ENCODE data around the gene TRPM2. TPM values are rescaled to one million over a fixed set of nuclear protein-coding genes. Genes with fewer than 3 reads are reported as not detected.
A peak's percentile ranks its signal among the peaks of the same experiment; 100 is the strongest.

Gene TRPM2
- total and polyA plus RNA-seq, 2 of the 13 experiments (the other 11 are each of a cell fraction or from before 2014, with no cell fraction given), result 0.07 to 0.20 TPM

DNA sequence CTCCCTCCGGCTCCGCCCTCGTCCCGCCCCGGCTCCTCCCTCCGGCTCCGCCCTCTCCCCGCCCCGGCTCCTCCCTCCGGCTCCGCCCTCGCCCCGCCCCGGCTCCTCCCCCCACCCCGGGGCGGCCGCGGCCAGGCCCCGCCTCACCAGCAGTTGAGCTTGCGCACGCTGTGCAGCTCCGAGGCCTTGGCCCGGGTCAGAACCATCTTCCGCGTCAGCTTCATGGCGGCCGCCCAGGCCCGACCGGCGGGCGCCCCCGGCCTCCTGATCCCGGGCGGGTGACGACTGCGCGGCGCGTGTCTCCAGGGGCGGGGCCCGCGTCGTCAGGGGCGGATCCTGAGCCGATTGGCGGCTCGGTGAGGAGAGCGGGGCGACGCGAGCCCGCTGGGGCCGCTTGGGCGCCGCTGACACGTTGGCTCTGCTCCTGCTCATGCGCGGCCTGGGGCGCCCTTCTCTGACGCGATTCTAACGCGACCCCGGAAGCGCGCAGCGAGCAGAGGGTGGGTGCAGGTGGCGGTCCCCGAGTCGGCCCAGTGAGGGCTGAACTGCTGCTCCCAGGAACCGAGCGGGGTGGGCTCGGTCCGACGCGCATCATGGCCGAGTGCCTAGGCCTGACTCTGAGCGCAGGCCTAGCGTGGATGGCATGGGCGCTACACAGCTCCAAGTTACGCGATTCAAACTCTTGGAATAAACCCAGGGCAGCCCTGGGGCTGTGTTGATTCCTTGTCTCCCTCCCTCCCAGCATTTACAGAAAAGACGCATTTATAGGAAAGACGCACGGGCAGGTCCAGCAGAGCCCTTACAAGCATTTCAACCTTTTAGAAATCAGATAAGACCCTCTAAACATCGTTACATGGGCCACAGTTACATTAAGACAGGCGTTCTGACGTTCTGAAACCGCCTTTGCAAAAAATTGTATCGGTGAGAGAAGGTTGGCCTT, 14.2 kb upstream of the TRPM2 start, which contains the start of gene CFAP410 (continued):
- TF ChIP-seq, protein P1, sequence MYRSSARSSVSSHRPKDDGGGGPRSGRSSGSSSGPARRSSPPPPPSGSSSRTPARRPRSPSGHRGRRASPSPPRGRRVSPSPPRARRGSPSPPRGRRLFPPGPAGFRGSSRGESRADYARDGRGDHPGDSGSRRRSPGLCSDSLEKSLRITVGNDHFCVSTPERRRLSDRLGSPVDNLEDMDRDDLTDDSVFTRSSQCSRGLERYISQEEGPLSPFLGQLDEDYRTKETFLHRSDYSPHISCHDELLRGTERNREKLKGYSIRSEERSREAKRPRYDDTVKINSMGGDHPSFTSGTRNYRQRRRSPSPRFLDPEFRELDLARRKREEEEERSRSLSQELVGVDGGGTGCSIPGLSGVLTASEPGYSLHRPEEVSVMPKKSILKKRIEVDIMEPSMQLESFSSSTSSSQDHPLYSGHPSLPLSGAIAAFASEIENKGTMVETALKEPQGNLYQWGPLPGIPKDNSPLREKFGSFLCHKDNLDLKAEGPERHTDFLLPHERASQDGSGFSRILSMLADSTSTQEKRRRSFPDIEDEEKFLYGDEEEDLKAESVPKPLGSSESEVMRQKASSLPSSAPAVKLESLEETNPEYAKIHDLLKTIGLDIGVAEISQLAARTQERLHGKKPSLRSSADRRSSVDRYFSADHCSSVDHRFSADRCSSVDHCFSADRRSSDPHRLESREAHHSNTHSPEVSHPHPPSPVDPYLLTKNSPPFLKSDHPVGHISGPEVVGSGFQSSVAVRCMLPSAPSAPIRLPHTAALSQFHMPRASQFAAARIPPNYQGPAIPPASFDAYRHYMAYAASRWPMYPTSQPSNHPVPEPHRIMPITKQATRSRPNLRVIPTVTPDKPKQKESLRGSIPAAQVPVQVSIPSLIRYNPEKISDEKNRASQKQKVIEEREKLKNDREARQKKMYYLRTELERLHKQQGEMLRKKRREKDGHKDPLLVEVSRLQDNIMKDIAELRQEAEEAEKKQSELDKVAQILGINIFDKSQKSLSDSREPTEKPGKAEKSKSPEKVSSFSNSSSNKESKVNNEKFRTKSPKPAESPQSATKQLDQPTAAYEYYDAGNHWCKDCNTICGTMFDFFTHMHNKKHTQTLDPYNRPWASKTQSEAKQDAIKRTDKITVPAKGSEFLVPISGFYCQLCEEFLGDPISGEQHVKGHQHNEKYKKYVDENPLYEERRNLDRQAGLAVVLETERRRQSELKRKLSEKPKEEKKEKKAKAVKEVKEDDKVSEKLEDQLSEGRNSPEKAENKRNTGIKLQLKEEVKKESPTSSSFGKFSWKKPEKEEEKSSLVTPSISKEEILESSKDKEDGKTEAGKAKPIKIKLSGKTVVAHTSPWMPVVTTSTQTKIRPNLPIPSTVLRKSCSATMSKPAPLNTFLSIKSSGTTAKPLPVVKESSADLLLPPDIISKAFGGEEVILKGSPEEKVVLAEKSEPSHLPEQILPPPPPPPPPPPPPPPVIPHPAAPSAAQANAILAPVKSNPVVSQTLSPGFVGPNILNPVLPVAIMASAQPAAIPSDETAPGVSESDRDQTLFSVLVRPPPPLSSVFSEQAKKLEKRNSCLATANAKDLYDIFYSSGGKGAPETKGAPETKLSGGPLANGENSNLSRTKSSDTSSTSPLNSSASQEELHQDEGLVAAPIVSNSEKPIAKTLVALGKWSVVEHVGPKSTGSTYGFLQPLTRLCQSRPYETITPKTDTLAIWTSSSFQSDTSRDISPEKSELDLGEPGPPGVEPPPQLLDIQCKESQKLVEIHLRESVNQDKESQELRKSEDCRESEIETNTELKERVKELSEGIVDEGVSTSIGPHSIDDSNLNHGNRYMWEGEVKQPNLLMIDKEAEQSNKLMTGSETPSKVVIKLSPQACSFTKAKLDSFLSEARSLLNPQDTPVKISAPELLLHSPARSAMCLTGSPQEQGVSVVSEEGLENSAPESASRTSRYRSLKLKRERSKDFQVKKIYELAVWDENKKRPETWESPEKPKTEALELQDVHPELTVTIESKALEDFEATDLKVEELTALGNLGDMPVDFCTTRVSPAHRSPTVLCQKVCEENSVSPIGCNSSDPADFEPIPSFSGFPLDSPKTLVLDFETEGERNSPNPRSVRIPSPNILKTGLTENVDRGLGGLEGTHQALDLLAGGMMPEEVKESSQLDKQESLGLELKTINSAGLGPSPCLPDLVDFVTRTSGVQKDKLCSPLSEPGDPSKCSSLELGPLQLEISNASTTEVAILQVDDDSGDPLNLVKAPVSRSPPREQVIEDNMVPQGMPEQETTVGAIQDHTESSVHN (CRISPR knock-in tag; IDR thresholded peaks at IDR 0.05), result peak; percentile 47; the same call in 1 of the 2 replicates
- TF ChIP-seq SETDB1 (CRISPR knock-in tag; IDR thresholded peaks at IDR 0.05; ENCODE audit: borderline replicate concordance) (no peak), RFX5 (IDR thresholded peaks at IDR 0.05; ENCODE audit: low read depth, low read length) (no peak), HDAC6 (IDR thresholded peaks at IDR 0.05; ENCODE audit: low read depth, low read length) (no peak), BCL6 (CRISPR knock-in tag; IDR thresholded peaks at IDR 0.05) (peak; percentile 56), ZNF350 (CRISPR knock-in tag; IDR thresholded peaks at IDR 0.05; ENCODE audit: borderline replicate concordance, low read depth) (peak; percentile 83), ZNF234 (CRISPR knock-in tag; conservative IDR thresholded peaks at IDR 0.05) (no peak), KAT8 (CRISPR knock-in tag; IDR thresholded peaks at IDR 0.05) (peak; percentile 100), MZF1 (CRISPR knock-in tag; IDR thresholded peaks at IDR 0.05; ENCODE audit: borderline replicate concordance) (no peak), GABPA (IDR thresholded peaks at IDR 0.05; ENCODE audit: low read depth, low read length) (no peak), GABPA (CRISPR knock-in tag; IDR thresholded peaks at IDR 0.05; ENCODE audit: low read depth) (peak; percentile 78), STAG1 (CRISPR knock-in tag; IDR thresholded peaks at IDR 0.05) (peak; percentile 23; the same call in 1 of the 2 replicates), ZNF773 (CRISPR knock-in tag; IDR thresholded peaks at IDR 0.05; ENCODE audit: borderline replicate concordance) (peak; percentile 18; the same call in 1 of the 2 replicates), SALL2 (CRISPR knock-in tag; IDR thresholded peaks at IDR 0.05) (peak; percentile 94), FOXM1 (CRISPR knock-in tag; IDR thresholded peaks at IDR 0.05) (no peak)
- TF ChIP-seq, protein P2, sequence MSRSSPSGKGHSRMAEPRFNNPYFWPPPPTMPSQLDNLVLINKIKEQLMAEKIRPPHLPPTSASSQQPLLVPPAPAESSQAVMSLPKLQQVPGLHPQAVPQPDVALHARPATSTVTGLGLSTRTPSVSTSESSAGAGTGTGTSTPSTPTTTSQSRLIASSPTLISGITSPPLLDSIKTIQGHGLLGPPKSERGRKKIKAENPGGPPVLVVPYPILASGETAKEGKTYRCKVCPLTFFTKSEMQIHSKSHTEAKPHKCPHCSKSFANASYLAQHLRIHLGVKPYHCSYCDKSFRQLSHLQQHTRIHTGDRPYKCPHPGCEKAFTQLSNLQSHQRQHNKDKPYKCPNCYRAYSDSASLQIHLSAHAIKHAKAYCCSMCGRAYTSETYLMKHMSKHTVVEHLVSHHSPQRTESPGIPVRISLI (CRISPR knock-in tag; IDR thresholded peaks at IDR 0.05; ENCODE audit: borderline replicate concordance), result no peak
- TF ChIP-seq, protein P3, sequence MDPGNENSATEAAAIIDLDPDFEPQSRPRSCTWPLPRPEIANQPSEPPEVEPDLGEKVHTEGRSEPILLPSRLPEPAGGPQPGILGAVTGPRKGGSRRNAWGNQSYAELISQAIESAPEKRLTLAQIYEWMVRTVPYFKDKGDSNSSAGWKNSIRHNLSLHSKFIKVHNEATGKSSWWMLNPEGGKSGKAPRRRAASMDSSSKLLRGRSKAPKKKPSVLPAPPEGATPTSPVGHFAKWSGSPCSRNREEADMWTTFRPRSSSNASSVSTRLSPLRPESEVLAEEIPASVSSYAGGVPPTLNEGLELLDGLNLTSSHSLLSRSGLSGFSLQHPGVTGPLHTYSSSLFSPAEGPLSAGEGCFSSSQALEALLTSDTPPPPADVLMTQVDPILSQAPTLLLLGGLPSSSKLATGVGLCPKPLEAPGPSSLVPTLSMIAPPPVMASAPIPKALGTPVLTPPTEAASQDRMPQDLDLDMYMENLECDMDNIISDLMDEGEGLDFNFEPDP (CRISPR knock-in tag; conservative IDR thresholded peaks at IDR 0.05), result no peak

Data from HepG2 (cell line).